Stimulated activated CD4-positive, alpha-beta T cell treated with anti-CD3 and anti-CD28 coated beads, TNF-alpha, amount 100 ng/mL, for 1 hour (primary cell): ENCODE results near the gene TAF11L2.
"Not testable (repeated sequence)": the region's sequence is repeated elsewhere in the genome, so short reads cannot be mapped to it uniquely, and the experiment has no call there.

Source experiments
- DNase-seq, 3 donors: peaks; one replicate each; pipeline ENCODE4 v3.0.0-alpha.2; 2020; ENCODE audit warnings: low read depth in 3 of 3, low spot score in 1 of 3

TAF11L2 gene

DNA sequence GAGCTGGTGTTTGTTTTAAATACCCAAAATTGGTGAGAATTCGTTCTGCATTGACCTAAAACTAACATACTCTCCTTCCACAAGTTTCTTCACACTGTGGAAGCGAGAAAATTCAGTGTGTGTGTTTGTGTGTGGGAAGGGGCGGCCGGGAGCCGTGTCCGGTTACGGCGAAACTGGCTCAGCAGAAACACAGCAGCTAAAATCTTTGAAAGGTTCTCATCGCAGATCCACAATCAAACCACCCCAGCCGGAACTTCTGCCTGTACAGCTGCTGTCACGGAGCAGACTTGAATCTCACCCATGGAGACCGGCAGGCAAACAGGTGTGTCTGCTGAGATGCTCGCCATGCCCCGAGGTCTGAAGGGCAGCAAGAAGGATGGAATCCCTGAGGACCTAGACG lies 26.9 kb downstream of the TAF11L2 start, which contains the start of gene TAF11L5:
TSS of gene TAF11L5 (plus strand) at position 301 of the 400 bp plus-strand sequence.
- DNase-seq = not testable (repeated sequence)

DNA sequence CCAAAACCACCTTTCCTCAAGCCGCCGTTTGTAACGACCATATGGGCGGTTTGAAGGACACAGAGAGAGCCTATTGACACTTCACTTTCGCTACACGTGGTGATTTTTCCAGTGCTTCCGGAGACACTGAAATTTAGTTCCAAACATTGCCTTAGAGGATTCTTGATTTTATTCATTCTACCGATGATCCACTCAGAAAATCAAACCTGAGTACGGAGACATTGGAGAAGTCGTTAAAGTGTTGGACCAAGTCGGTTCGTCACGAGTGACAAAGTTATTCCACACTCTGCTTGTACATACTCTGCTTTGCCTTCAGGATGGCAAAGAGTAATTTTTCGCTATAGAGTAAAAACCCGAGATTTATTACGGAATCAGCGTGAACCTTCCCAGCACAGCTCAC lies 28.5 kb downstream of the TAF11L2 start:
- DNase-seq = not testable (repeated sequence)

DNA sequence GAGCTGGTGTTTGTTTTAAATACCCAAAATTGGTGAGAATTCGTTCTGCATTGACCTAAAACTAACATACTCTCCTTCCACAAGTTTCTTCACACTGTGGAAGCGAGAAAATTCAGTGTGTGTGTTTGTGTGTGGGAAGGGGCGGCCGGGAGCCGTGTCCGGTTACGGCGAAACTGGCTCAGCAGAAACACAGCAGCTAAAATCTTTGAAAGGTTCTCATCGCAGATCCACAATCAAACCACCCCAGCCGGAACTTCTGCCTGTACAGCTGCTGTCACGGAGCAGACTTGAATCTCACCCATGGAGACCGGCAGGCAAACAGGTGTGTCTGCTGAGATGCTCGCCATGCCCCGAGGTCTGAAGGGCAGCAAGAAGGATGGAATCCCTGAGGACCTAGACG lies 30.3 kb downstream of the TAF11L2 start, which contains the start of gene TAF11L6:
TSS of gene TAF11L6 (plus strand) at position 301 of the 400 bp plus-strand sequence.
- not testable (repeated sequence) for DNase-seq
